Stimulated activated CD4-positive, alpha-beta T cell treated with anti-CD3 and anti-CD28 coated beads, Interleukin-2, amount 100 ng/mL, for 24 hours (primary cell): ENCODE results near the gene GOLGA8S.
"Not testable (repeated sequence)": the region's sequence is repeated elsewhere in the genome, so short reads cannot be mapped to it uniquely, and the experiment has no call there.

Source experiments
- DNase-seq, 2 donors: peaks; one replicate each; pipeline ENCODE4 v3.0.0-alpha.2; 2020

GOLGA8S gene

DNA sequence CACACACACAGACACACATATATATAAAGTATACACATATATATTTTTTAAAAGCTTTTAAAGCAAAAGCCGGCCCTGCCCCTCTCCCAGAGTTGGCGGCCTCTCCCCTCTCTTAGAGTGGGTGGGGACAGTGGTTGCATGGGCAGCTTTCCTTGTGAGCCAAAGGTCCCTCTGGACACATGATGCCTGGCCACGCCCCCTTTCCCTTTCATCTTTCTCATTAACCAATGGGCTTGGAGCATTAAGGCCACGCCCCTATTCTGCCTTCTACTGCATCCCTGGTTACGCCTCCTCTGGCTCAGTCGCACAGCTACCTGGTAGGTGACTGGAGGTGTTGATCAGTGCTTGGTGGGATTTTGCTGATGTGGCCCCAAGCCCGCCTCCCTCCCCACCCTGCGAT lies at the start of gene GOLGA8S:
TSS of gene GOLGA8S (plus strand) at position 301 of the 400 bp plus-strand sequence. CDS start at position 363, 62 bp downstream.
- DNase-seq: not testable (repeated sequence)

- not testable (repeated sequence) for DNase-seq
Observed at GRCh38 chr15:23304805-23305204, 49.7 kb upstream of the GOLGA8S start.

GRCh38 chr15:23305921-23306320 lies 48.6 kb upstream of the GOLGA8S start:
- DNase-seq: not testable (repeated sequence)

GRCh38 chr15:23311233-23311632 lies 43.3 kb upstream of the GOLGA8S start:
- not testable (repeated sequence) for DNase-seq

- DNase-seq: not testable (repeated sequence)
Observed at GRCh38 chr15:23334096-23334495, 20.5 kb upstream of the GOLGA8S start, which contains the start of gene GOLGA6L26. GOLGA6L26 (minus strand) TSS chr15:23334196; CDS start chr15:23334135, 61 bp downstream.

DNA sequence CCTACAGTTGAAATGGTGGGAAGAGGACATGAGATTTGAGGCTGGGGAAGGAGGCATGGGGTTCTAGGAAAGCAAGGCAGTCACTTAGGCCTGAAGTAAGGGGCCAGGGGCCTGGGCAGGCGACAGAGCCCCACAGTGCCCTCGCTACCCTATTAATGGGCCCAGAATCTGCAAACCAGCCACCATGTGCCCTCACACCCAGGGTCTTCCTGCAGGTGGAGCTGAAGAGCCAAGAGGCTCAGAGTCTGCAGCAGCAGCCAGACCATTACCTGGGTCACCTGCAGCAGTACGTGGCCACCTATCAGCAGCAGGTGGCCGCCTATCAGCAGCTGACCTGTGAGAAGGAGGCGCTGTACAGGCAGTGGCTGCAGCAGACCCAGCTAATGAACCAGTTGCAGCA lies 8.1 kb downstream of the GOLGA8S start:
- not testable (repeated sequence) for DNase-seq

- DNase-seq: not testable (repeated sequence)
Observed at GRCh38 chr15:23364261-23364660, 9.7 kb downstream of the GOLGA8S start.

DNA sequence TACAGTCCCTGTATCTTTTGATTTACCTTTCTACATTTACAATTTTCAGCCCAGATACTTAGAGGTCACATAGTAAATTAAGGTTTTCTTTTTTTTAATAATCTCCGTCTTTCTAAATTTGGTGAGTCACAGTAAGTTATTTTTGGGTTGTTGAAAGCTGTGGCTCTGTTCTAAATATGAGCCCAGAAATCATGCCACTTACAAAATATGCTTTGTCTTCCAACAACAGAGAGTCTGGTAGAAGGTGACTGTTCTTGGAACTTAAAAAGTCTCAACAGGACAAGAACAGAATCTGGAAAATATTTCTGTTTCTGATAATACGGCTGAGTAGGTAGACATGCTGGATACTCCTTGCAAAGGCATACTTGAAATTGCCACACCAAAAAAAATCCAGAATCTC lies 16.0 kb downstream of the GOLGA8S start:
- DNase-seq: no peak

GRCh38 chr15:23371134-23371533 lies 16.6 kb downstream of the GOLGA8S start:
- DNase-seq: not testable (repeated sequence)

- DNase-seq: not testable (repeated sequence)
Observed at GRCh38 chr15:23371868-23372267, 17.3 kb downstream of the GOLGA8S start.

- DNase-seq: no peak
Observed at GRCh38 chr15:23372284-23372683, 17.7 kb downstream of the GOLGA8S start.

GRCh38 chr15:23372891-23373600 lies 18.5 kb downstream of the GOLGA8S start:
- DNase-seq: not testable (repeated sequence)

DNA sequence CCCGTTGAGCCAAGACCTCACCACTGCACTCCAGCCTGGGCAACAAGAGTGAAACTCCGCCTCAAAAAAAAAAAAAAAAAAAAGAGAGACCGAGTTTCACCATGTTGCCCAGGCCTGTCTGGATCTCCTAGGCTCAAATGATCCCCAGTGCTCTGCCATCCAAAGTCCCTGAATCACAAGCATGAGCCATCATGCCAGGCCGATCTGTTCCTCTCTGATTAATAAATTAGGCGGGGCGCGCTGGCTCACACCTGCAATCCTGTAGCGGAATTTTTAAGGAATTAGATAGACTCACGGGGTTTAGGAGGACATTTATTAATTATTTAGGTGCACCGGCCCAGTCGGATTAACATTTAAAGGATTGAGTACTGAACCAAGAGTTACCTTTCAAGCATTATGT lies 19.7 kb downstream of the GOLGA8S start:
- not testable (repeated sequence) for DNase-seq

DNA sequence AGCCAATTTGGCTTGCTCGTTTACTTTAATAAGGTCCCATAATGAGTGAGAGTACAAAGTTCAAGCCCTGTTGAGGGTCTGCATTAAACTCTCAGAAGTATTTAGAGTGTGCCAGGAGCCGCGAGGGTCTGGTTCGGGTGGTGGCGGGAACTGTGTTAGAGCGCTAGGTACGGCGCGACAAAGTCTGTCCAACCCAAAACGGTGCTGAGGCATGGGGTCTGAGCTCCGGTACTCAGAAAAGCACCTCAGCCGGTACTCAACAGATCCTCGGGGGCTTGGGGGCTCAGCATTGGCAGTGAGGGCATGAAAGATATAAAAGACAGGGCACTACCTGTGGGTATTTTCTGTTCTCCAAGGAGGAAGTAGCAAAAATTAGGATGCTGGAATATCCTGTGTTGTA lies 24.4 kb downstream of the GOLGA8S start:
- not testable (repeated sequence) for DNase-seq

DNA sequence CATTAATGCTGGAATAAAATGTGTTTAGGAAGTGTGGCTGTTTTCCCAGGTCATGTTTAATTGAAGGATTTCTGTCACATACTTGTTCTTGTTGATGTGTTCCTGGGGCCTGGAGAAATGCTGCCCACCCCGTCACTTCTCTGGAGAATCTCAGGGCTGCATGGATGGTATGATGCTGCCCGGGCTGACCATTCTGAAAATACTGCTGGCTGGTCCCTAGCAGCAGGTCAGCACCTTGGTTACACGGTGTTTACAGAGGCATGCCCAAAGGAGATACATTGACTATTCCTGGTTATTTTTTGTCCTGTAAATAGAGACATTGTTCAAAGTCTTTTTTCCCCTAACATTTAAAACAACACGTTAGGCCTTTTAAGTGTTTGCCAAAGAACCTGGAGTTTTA lies 26.2 kb downstream of the GOLGA8S start:
- DNase-seq: not testable (repeated sequence)

DNA sequence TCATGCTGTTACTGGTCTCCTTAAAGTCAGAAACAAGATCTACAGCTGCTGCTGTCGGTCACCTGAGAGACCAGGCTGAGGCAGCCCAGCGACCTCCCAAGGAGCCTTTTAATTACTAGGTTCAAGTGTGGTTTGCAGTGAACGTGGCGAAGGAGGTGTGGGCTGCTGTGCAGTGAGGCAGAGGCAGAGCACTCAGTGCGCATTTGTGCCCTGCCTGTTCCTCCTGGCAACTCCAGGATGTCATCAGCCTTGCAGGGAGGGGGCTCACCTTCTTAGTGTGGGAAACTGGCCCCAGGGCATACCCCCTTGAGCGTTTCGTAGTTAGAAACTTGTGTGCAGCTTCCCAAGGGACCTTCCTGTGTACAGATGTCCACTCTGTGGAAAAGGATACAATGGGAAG lies 26.6 kb downstream of the GOLGA8S start:
- DNase-seq: not testable (repeated sequence)

GRCh38 chr15:23384371-23384770 lies 29.8 kb downstream of the GOLGA8S start:
- no peak for DNase-seq

DNA sequence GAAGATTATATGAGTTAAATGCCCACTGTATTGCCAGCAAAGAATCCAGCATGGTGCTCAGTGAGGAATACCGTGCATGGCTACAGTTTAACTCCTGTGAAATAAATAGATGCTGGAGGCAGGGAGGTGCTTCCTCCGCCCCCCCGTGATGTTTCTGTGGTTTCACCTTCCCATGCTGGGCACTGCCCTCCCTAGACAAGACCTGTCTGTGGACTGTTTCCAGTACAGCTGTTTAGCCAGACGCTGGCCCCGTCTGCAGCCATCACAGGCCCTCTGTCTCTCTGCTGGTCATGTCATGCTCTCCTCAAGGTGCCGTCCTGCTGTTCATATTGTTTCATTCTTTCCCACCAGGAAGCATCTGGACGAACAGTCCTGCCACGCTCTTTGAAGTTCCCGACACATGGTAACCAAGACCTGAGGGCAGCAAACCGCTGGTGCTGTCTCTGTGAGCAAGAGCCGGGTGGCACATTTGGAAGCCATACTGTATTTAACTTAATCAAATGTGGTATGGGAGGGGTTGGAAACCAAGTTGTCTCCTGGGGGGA lies 31.4 kb downstream of the GOLGA8S start:
- DNase-seq: no peak

GRCh38 chr15:23387621-23388190 lies 33.2 kb downstream of the GOLGA8S start:
- DNase-seq: no peak

DNA sequence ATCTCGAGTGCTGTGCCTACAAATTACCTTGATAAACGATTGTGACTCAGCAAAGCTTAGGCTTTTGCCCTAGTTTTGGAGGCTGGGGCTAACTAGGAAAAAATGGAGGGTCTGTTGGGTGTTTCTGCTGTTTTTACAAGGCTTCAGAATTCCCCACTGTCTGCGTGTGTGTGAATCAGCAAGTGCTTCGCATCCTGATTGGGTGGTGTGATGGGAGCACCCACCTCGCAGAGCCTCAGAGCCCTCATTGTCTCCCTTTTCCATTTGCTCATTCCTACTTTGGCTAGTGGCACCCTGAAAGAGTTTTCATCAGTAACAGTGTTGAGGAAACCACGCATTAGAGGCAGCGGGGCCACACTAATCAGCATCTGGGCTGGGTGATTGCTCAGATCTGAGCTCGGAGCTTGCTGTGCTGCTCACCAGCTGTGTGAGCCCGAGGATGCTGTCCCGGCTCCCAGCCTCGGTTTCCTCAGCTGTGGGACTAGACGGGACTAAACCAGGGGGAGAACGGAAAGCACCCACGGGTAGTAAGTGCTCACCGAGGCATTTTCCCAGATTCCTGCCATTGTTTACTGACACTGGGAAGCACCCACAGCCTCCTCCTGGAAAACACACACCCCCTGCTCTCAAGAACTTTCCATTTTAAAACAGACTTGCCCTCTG lies 40.6 kb downstream of the GOLGA8S start:
- no peak for DNase-seq

- no peak for DNase-seq
Observed at GRCh38 chr15:23395832-23396231, 41.3 kb downstream of the GOLGA8S start.

- DNase-seq: no peak
Observed at GRCh38 chr15:23397779-23398178, 43.2 kb downstream of the GOLGA8S start.

- DNase-seq: not testable (repeated sequence)
Observed at GRCh38 chr15:23398357-23398756, 43.8 kb downstream of the GOLGA8S start.
